ENCODE data around the gene FAM13B.

FAM13B gene

GRCh38 chr5:138021771-138022170, 11.1 kb downstream of the FAM13B start:
- TF ChIP-seq CTCF (IDR thresholded peaks at IDR 0.05; ENCODE audit: extremely low read depth, missing control alignments), result no peak
- DNase-seq (ENCODE audit: low spot score), result no peak

GRCh38 chr5:138018849-138019248, 14.0 kb downstream of the FAM13B start:
- DNase-seq (ENCODE audit: low spot score), result no peak
- no peak for TF ChIP-seq CTCF (IDR thresholded peaks at IDR 0.05; ENCODE audit: extremely low read depth, missing control alignments)

DNA sequence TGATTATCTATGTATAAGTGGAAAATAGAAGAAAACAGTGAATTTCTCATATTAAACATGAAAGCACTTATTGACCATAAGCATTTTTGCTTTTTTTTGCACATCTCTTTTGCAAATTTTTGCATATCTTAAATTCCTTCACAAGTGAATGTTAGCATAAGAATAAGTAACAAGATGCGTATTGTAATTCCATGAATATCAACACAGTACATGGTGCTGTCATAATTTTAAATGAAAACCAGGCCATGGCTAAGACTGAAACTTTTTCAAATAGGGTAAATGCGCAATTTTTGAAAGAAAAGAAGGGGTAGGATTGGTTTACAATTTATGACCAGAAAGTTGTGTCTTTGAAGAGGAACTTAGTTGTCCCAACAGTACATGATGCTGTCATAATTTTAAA, 17.0 kb downstream of the FAM13B start:
- no peak for TF ChIP-seq CTCF (IDR thresholded peaks at IDR 0.05; ENCODE audit: extremely low read depth, missing control alignments)
- no peak for DNase-seq (ENCODE audit: low spot score)

DNA sequence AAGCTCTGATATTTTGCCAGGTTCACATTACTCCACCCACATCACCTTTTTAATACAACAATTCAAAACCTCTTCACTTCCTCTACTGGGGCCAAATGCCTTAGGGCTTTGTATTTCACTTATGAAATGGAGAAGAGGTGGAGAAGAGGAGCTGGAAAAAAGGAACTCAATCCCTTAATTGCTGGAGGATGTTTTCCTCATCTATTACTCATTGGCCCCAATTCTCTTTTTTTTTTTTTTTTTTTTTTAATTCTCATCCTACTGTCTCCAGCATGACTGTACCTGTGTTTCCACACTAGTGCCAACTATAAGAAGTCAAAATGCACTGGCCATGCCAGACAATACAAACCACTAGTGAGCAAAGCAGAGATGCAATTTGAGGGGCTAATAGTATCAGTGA, 20.9 kb downstream of the FAM13B start:
- DNase-seq (ENCODE audit: low spot score), result no peak

GRCh38 chr5:138000102-138000723, 32.7 kb downstream of the FAM13B start:
- no peak for TF ChIP-seq CTCF (IDR thresholded peaks at IDR 0.05; ENCODE audit: extremely low read depth, missing control alignments)
- DNase-seq (ENCODE audit: low spot score), result no peak

More for the DNA sequence above, 20.9 kb downstream of the FAM13B start:
- no peak for TF ChIP-seq CTCF (IDR thresholded peaks at IDR 0.05; ENCODE audit: extremely low read depth, missing control alignments)

DNA sequence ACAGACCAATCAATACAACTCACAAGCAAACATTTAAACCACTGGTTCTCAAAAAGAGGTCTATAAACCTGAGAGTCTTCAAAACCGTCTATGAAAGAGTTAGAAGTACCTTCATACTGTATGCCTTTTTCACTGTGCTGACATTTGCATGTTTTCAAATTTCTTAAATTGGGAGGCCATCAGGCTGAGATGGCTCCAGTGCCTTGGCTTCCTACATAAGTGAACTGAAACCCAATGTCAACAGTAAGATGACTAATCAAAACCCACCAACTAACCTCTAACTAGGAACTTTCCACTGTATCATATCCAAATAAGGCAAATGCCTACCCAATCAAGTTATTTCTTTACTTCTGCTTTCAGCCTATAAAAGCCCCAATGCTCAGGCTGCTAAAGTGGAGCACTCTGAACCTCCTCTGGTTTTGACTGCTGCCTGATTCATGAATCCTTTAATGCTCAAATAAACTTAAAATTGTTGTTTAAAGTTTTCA, 35.1 kb downstream of the FAM13B start:
- peak; percentile 22 for DNase-seq (ENCODE audit: low spot score)
- TF ChIP-seq CTCF (IDR thresholded peaks at IDR 0.05; ENCODE audit: extremely low read depth, missing control alignments), result no peak

GRCh38 chr5:137995749-137996128, 37.1 kb downstream of the FAM13B start:
- DNase-seq (ENCODE audit: low spot score), result no peak
- no peak for TF ChIP-seq CTCF (IDR thresholded peaks at IDR 0.05; ENCODE audit: extremely low read depth, missing control alignments)
